SU-DHL-6 (cell line): ENCODE results near the gene GJD3.

Experiments
- CTCF ChIP-seq: fragments of 200-600 bp; sonication (generic); IDR thresholded peaks from one replicate; pipeline ENCODE4 v1.5.1; 2017; ENCODE audit warnings: antibody characterized with exemption, mild to moderate bottlenecking, low read length, moderate library complexity; ENCODE audit not compliant: insufficient read depth, poor library complexity, severe bottlenecking
- EZH2phosphoT487 ChIP-seq: fragments of 200-600 bp; sonication (generic), shearing (Covaris generic); conservative IDR thresholded peaks from 2 replicates; pipeline ENCODE4 v1.6.1; 2018; ENCODE audit warnings: mild to moderate bottlenecking, antibody characterized with exemption, low read length, moderate library complexity, mixed read lengths

- no peak for TF ChIP-seq CTCF
- no peak for TF ChIP-seq EZH2phosphoT487
Measured at GRCh38 chr17:40322358-40323315, 41.9 kb downstream of the GJD3 start.
